ENCODE measurements around the gene HEXB. TPM values are rescaled to one million over a fixed set of nuclear protein-coding genes. Genes with fewer than 3 reads are reported as not detected.

Gene HEXB
- total RNA-seq, 2 donors from 2014 or later = 139 to 156 TPM

GRCh38 chr5:74651710-74652109 is 33.3 kb upstream of the HEXB start:
- Histone ChIP-seq H3K9me3 (no peaks in the 10 kb centered on the region), H3K4me1 (ENCODE audit: control insufficient read depth in 1 of 2, low read depth in 2 of 2) (peaks cover 15 to 21% of the 10 kb centered on the region in 2 donors), H3K4me3 (no peak overlapping the region), H3K36me3 (no peaks in the 10 kb centered on the region), H3K27ac (no peak overlapping the region), H3K27me3 (replicated peaks; ENCODE audit: insufficient read depth) (no peaks in the 10 kb centered on the region)
- TF ChIP-seq CTCF (IDR thresholded peaks at IDR 0.05) = no peak
- ATAC-seq (ENCODE audit: insufficient number of reproducible peaks, low FRiP score, low read depth) (no peak), DNase-seq (ENCODE audit: low spot score) (no peak)

GRCh38 chr5:74652576-74652975 is 32.5 kb upstream of the HEXB start:
- H3K4me3 ChIP-seq = no peak overlapping the region
- H3K27ac ChIP-seq = no peak overlapping the region
- H3K4me1 ChIP-seq (ENCODE audit: control insufficient read depth in 1 of 2, low read depth in 2 of 2) = peaks cover 11 to 14% of the 10 kb centered on the region in 2 donors
- no peaks in the 10 kb centered on the region for H3K27me3 ChIP-seq (replicated peaks; ENCODE audit: insufficient read depth)
- DNase-seq (ENCODE audit: low spot score) = no peak
- H3K9me3 ChIP-seq = no peaks in the 10 kb centered on the region
- H3K36me3 ChIP-seq = no peaks in the 10 kb centered on the region
- no peak for TF ChIP-seq CTCF (IDR thresholded peaks at IDR 0.05)
- no peak for ATAC-seq (ENCODE audit: insufficient number of reproducible peaks, low FRiP score, low read depth)

GRCh38 chr5:74653991-74654390 is 31.0 kb upstream of the HEXB start:
- no peak overlapping the region for H3K4me3 ChIP-seq
- ATAC-seq (ENCODE audit: insufficient number of reproducible peaks, low FRiP score, low read depth) (no peak), DNase-seq (ENCODE audit: low spot score) (no peak)
- no peak overlapping the region for H3K27ac ChIP-seq
- H3K4me1 ChIP-seq (ENCODE audit: control insufficient read depth in 1 of 2, low read depth in 2 of 2) = peaks cover 7 to 8% of the 10 kb centered on the region in 2 donors
- H3K27me3 ChIP-seq (replicated peaks; ENCODE audit: insufficient read depth) = no peaks in the 10 kb centered on the region
- TF ChIP-seq CTCF (IDR thresholded peaks at IDR 0.05) = no peak
- H3K9me3 ChIP-seq = no peaks in the 10 kb centered on the region
- no peaks in the 10 kb centered on the region for H3K36me3 ChIP-seq

- H3K36me3 ChIP-seq = no peaks in the 10 kb centered on the region
- no peak overlapping the region for H3K27ac ChIP-seq
- DNase-seq (ENCODE audit: low spot score) (no peak), ATAC-seq (ENCODE audit: insufficient number of reproducible peaks, low FRiP score, low read depth) (no peak)
- H3K9me3 ChIP-seq = no peaks in the 10 kb centered on the region
- no peak for TF ChIP-seq CTCF (IDR thresholded peaks at IDR 0.05)
- no peak overlapping the region for H3K4me3 ChIP-seq
- no peaks in the 10 kb centered on the region for H3K4me1 ChIP-seq (ENCODE audit: control insufficient read depth in 1 of 2, low read depth in 2 of 2)
- no peaks in the 10 kb centered on the region for H3K27me3 ChIP-seq (replicated peaks; ENCODE audit: insufficient read depth)
Observed at GRCh38 chr5:74655206-74655605, 29.8 kb upstream of the HEXB start.

- TF ChIP-seq CTCF (IDR thresholded peaks at IDR 0.05) = no peak
- Histone ChIP-seq H3K9me3 (no peaks in the 10 kb centered on the region), H3K4me1 (ENCODE audit: control insufficient read depth in 1 of 2, low read depth in 2 of 2) (no peaks in the 10 kb centered on the region), H3K27me3 (replicated peaks; ENCODE audit: insufficient read depth) (no peaks in the 10 kb centered on the region), H3K36me3 (no peaks in the 10 kb centered on the region), H3K27ac (no peak overlapping the region), H3K4me3 (no peak overlapping the region)
- DNase-seq (ENCODE audit: low spot score) = no peak
- ATAC-seq (ENCODE audit: insufficient number of reproducible peaks, low FRiP score, low read depth) = no peak
Observed at GRCh38 chr5:74655716-74656115, 29.3 kb upstream of the HEXB start.

Data from thoracic aorta (tissue), 2 donors.